ENCODE results near the gene CYP2A6.

DNA sequence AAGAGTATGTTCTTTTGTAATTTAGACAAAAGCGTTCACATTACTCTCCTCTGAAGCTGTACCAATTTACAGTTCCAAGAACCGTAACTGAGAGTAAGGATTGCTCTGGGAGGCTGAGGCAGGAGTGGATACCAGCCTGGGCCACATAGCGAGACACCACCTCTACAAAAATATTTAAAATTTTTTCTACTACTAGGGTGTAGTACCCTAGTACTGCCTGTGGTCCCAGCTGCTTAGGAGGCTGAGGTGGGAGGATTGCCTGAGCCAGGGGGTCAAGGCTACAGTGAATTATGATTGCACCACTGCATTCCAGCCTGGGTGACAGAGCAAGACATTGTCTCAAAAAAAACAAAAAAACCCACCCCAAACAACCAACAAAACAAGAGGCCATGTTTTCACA is 12.1 kb upstream of the CYP2A6 start:
- TF ChIP-seq POLR2A (IDR thresholded peaks at IDR 0.05) (no peak), POLR2AphosphoS5 (IDR thresholded peaks at IDR 0.05; ENCODE audit: insufficient read depth in 1 of 2, low read depth in 1 of 2) (no peak)
- TF ChIP-seq, protein P1, sequence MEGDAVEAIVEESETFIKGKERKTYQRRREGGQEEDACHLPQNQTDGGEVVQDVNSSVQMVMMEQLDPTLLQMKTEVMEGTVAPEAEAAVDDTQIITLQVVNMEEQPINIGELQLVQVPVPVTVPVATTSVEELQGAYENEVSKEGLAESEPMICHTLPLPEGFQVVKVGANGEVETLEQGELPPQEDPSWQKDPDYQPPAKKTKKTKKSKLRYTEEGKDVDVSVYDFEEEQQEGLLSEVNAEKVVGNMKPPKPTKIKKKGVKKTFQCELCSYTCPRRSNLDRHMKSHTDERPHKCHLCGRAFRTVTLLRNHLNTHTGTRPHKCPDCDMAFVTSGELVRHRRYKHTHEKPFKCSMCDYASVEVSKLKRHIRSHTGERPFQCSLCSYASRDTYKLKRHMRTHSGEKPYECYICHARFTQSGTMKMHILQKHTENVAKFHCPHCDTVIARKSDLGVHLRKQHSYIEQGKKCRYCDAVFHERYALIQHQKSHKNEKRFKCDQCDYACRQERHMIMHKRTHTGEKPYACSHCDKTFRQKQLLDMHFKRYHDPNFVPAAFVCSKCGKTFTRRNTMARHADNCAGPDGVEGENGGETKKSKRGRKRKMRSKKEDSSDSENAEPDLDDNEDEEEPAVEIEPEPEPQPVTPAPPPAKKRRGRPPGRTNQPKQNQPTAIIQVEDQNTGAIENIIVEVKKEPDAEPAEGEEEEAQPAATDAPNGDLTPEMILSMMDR (IDR thresholded peaks at IDR 0.05): no peak
